ENCODE data around the gene ARHGAP19. TPM values are rescaled to one million over a fixed set of nuclear protein-coding genes. Genes with fewer than 3 reads are reported as not detected.
"Not testable (repeated sequence)": the region's sequence is repeated elsewhere in the genome, so short reads cannot be mapped to it uniquely, and the experiment has no call there.

Gene ARHGAP19
- total and polyA plus RNA-seq, 2 donors from 2014 or later, result 5.3 to 10.6 TPM

- Histone ChIP-seq H3K9ac (ENCODE audit: low read length in 3 of 3) (no peak overlapping the region), H3K9me3 (ENCODE audit: control insufficient read depth in 2 of 3, insufficient read depth in 1 of 3, low read length in 3 of 3) (no peaks in the 10 kb centered on the region), H3K27ac (ENCODE audit: low read depth in 2 of 2, low read length in 2 of 2) (no peak overlapping the region), H3K4me1 (ENCODE audit: control insufficient read depth in 2 of 3, insufficient read depth in 2 of 3, low read depth in 1 of 3, low read length in 3 of 3) (no peaks in the 10 kb centered on the region), H3K4me3 (ENCODE audit: low read length in 3 of 3) (no peak overlapping the region), H3K36me3 (ENCODE audit: control insufficient read depth in 2 of 3, insufficient read depth in 3 of 3, low read length in 3 of 3) (no peaks in the 10 kb centered on the region), H3K27me3 (ENCODE audit: control insufficient read depth, insufficient read depth, low read length) (no peaks in the 10 kb centered on the region)
- no peak for TF ChIP-seq CTCF (IDR thresholded peaks at IDR 0.05; ENCODE audit: borderline replicate concordance, extremely low read depth, insufficient read depth)
- peak in 3 of 5 donors; percentile 23 to 38 (median 37) for DNase-seq
- no peak for FAIRE-seq
- intact Hi-C loops (cut with DNase I), result no loop called here
These were observed 5.3 kb upstream of the ARHGAP19 start for GRCh38 chr10:97297556-97298222.

- Histone ChIP-seq H3K9me3 (ENCODE audit: control insufficient read depth in 2 of 3, insufficient read depth in 1 of 3, low read length in 3 of 3) (no peaks in the 10 kb centered on the region), H3K4me1 (ENCODE audit: control insufficient read depth in 2 of 3, insufficient read depth in 2 of 3, low read depth in 1 of 3, low read length in 3 of 3) (peaks cover 0 to 4% (median 2%) of the 10 kb centered on the region in 3 donors), H3K27me3 (ENCODE audit: control insufficient read depth, insufficient read depth, low read length) (no peaks in the 10 kb centered on the region), H3K4me3 (ENCODE audit: low read length in 3 of 3) (no peak overlapping the region), H3K36me3 (ENCODE audit: control insufficient read depth in 2 of 3, insufficient read depth in 3 of 3, low read length in 3 of 3) (no peaks in the 10 kb centered on the region), H3K9ac (ENCODE audit: low read length in 3 of 3) (no peak overlapping the region), H3K27ac (ENCODE audit: low read depth in 2 of 2, low read length in 2 of 2) (no peak overlapping the region)
- FAIRE-seq (no peak), DNase-seq (no peak)
- intact Hi-C loops (cut with DNase I), result no loop called here
- TF ChIP-seq CTCF (IDR thresholded peaks at IDR 0.05; ENCODE audit: borderline replicate concordance, extremely low read depth, insufficient read depth), result no peak
These were observed 393 bp upstream of the ARHGAP19 start for GRCh38 chr10:97292862-97293198.

DNA sequence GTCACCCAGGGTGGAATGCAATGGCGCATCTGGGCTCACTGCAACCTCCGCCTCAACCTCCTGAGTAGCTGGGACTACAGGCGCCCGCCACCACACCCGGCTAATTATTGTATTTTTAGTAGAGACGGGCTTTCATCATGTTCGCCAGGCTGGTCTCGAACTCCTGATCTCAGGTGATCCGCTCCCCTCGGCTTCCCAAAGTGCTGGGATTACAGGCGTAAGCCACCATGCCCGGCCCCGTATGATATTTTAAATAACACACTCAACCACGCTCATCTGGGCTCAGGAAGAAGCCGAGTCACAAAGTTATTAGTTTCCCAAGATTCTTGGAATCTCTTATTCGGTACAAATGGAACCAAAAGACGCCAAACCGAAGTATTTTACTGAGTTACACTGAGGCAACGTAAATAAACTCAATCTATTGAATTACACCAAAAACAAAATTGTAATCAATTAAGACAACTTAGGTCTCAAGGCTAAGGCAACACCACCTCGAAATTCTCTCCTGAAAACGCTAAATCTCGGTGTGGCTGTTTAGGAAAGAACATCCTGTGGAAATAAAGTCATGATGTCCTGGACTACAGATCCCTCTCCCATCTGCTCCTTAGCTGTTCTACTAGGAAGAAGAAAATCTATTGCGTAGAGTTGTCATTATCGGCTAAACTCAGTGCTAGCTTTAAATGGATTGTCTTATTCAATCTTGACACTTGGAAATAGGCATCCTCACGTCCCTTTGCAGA, 910 bp downstream of the ARHGAP19 start:
- Histone ChIP-seq H3K9me3 (ENCODE audit: control insufficient read depth in 2 of 3, insufficient read depth in 1 of 3, low read length in 3 of 3) (no peaks in the 10 kb centered on the region), H3K4me3 (ENCODE audit: low read length in 3 of 3) (peak overlapping the region; percentile 81 to 98 (median 97)), H3K9ac (ENCODE audit: low read length in 3 of 3) (peak overlapping the region; percentile 63 to 92 (median 88)), H3K36me3 (ENCODE audit: control insufficient read depth in 2 of 3, insufficient read depth in 3 of 3, low read length in 3 of 3) (no peaks in the 10 kb centered on the region), H3K4me1 (ENCODE audit: control insufficient read depth in 2 of 3, insufficient read depth in 2 of 3, low read depth in 1 of 3, low read length in 3 of 3) (peaks cover 0 to 4% (median 2%) of the 10 kb centered on the region in 3 donors), H3K27ac (ENCODE audit: low read depth in 2 of 2, low read length in 2 of 2) (peak overlapping the region; percentile 92 to 96), H3K27me3 (ENCODE audit: control insufficient read depth, insufficient read depth, low read length) (no peaks in the 10 kb centered on the region)
- intact Hi-C loops (cut with DNase I), result no loop called here
- TF ChIP-seq CTCF (IDR thresholded peaks at IDR 0.05; ENCODE audit: borderline replicate concordance, extremely low read depth, insufficient read depth), result no peak
- DNase-seq (no peak), FAIRE-seq (no peak)

GRCh38 chr10:97290576-97291356, 1.7 kb downstream of the ARHGAP19 start:
- H3K36me3 ChIP-seq (ENCODE audit: control insufficient read depth in 2 of 3, insufficient read depth in 3 of 3, low read length in 3 of 3); H3K9me3 ChIP-seq (ENCODE audit: control insufficient read depth in 2 of 3, insufficient read depth in 1 of 3, low read length in 3 of 3); H3K27me3 ChIP-seq (ENCODE audit: control insufficient read depth, insufficient read depth, low read length); FAIRE-seq; H3K27ac ChIP-seq (ENCODE audit: low read depth in 2 of 2, low read length in 2 of 2); H3K4me1 ChIP-seq (ENCODE audit: control insufficient read depth in 2 of 3, insufficient read depth in 2 of 3, low read depth in 1 of 3, low read length in 3 of 3); DNase-seq; intact Hi-C loops (cut with DNase I); H3K4me3 ChIP-seq (ENCODE audit: low read length in 3 of 3); H3K9ac ChIP-seq (ENCODE audit: low read length in 3 of 3): not testable (repeated sequence)

GRCh38 chr10:97290076-97290475, 2.4 kb downstream of the ARHGAP19 start:
- H3K4me1 ChIP-seq (ENCODE audit: control insufficient read depth in 2 of 3, insufficient read depth in 2 of 3, low read depth in 1 of 3, low read length in 3 of 3); H3K27me3 ChIP-seq (ENCODE audit: control insufficient read depth, insufficient read depth, low read length); H3K27ac ChIP-seq (ENCODE audit: low read depth in 2 of 2, low read length in 2 of 2); H3K36me3 ChIP-seq (ENCODE audit: control insufficient read depth in 2 of 3, insufficient read depth in 3 of 3, low read length in 3 of 3); DNase-seq; H3K9ac ChIP-seq (ENCODE audit: low read length in 3 of 3); H3K4me3 ChIP-seq (ENCODE audit: low read length in 3 of 3); intact Hi-C loops (cut with DNase I); FAIRE-seq; H3K9me3 ChIP-seq (ENCODE audit: control insufficient read depth in 2 of 3, insufficient read depth in 1 of 3, low read length in 3 of 3): not testable (repeated sequence)
